GM21825 (cell line): Measurements from ENCODE around the gene OR7A10.

Experiments
- ATAC-seq: cut with Tn5 transposase; IDR thresholded peaks from one replicate; pipeline ENCODE4 v1.9.1; 2021; ENCODE audit warnings: mild to moderate bottlenecking, moderate library complexity; ENCODE audit not compliant: unreplicated experiment

Gene OR7A10

GRCh38 chr19:14848822-14849221 lies at the start of gene OR7A10:
TSS of gene OR7A10 (minus strand) at chr19:14848922. CDS start at chr19:14841877, 7,045 bp downstream.
- ATAC-seq = no peak

DNA sequence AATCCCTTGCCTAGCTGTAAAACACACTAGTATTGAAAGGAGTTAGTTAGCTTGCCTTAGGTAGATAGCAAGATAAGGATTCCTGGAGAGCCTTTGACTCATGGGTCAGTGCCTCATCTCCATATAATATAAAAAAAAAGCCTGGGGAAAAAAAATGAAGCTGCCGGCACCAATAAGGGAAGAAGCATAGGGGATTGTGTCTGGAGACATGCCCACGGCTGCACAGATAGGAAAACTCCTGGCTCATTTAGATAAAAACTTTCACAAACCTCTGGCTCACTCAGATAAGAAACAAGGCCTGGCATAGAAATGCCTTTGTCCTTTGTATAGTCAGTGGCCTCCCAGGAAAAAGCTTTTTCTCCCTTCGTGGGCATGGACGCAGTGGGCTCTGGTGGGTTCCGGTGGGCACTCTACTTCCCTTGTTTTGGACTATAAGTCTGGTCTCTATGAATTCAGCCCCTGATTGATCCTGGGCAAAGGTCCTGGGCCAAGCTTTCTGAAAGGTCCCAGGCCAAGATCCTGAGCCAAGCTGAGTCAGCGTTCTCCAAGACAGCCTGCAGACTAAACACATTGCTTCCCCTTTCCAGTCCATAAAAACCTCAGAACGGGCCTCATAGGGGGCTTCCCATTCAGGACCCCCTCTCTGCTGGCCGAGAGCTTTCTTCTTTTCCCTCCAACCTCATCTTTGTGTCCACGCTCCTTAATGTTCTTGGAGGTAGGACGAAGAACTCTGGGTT lies 42.1 kb upstream of the OR7A10 start:
- no peak for ATAC-seq

DNA sequence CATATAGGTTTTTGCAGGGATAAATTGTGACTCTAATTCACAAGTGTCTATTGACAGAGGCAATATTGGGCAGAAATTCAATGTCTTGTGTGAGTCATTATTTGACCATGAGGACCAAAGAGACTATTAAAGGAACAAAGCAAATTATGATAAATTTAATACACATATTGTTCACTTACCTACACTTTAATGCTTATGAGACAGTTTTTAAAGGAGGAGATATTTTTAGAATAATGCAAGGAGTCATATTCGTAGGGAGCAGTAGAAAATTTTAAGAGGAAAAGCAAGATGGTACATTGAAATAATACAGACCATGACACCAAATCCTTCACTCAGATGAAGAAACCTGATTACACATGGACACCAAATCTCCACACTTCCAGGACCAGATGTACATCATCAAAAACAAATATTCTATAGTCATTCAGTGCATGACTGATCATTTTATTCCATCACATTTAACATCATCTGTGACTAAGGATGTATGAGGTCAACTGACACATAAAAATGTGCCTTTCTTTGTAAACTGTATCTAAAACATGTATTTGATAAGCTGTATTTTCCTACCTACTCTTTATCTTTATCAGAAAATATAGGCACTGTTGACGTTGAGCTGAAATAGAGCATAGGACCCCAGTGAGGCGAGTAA lies 41.4 kb upstream of the OR7A10 start:
- ATAC-seq = no peak

DNA sequence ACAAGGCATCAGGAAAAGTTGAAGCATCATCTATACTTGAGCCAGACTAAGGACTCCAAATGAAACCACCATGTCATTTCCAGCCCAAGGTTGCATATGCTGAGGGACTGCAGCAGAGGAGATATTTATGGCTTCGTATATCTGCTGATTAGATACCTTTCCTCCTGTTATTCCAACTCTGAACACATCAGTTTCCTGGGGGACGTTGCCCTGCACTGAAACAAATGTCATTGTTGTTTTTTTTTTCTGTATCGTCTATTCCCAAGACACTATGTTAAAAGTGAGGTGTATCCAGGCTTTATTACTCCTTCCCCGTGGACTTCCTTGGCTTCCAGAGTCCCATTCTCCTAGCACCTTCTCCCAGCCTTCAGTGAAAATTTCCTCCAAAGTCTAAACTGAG lies 37.3 kb upstream of the OR7A10 start, which contains the start of gene OR7A17:
OR7A17 (minus strand) TSS at position 101 of the 400 bp plus-strand sequence. CDS start 4,777 bp downstream, outside the sequence.
- no peak for ATAC-seq

GRCh38 chr19:14871619-14872230 lies 23.0 kb upstream of the OR7A10 start:
- ATAC-seq = no peak

GRCh38 chr19:14868497-14868896 lies 19.8 kb upstream of the OR7A10 start:
- no peak for ATAC-seq

- no peak for ATAC-seq
Observed at GRCh38 chr19:14843578-14843977, 5.1 kb downstream of the OR7A10 start.

DNA sequence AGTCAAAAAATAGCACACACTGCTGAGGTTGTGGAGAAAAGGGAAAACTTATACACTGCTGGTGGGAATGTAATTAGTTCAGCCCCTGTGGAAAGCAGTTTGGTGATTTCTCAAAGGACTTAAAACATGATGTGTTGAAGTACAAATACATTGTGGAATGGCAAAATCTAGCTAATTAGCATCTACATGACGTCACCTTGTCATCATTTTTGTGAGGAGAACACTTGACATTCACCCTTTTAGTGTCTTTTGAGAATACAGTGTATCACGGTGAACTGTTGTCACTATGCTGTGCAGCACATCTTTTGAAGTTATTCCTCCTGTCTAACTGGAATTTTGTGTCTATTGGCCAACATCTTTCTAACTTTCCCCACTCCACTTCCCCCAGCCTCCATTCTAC lies 5.6 kb downstream of the OR7A10 start:
- ATAC-seq = no peak

DNA sequence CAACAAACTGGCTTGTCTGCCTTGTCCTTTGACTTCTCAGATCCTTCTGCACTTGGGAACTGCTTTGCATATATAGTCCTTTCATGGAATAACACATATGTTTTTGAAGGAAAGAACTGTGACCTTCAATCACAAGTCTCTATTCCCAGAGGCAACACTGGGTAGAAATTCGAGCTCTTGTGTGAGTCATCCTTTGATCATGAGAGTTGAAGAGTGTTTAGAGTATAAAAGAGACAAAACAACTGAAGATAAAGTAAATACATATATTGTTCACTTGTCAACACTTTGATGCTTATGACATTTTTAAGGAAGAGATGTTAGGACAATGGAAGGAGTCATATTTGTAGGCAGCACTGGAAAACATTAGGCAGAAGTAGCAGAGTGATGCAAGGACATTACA lies 8.5 kb downstream of the OR7A10 start:
- no peak for ATAC-seq

- no peak for ATAC-seq
Observed at GRCh38 chr19:14837391-14837790, 11.3 kb downstream of the OR7A10 start.

DNA sequence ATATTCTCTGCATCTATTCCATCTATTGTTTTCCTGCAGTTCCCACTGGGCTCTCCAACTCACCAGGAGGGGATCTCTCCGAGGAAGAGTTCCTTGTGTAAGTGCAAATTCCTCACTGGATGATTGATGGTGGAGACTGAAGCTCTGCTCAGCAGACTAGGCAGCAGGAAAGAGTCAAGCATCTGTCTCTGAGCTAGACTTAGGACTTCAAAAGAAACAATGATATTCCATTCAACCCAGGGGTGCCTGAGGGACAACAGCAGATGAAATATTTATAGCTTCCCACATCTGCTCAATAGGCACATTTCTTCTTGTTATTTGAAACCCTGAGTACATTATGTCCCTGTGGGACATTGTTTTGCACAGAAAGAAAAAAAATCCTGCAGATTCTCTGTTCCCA lies 13.7 kb downstream of the OR7A10 start, which contains the start of the genes OR7A5 and OR7C1:
OR7A5 (minus strand) TSS at position 175 of the 400 bp plus-strand sequence. CDS start 6,944 bp downstream, outside the sequence.
OR7C1 (minus strand) TSS at position 175 of the 400 bp plus-strand sequence. CDS start 35,049 bp downstream, outside the sequence.
- no peak for ATAC-seq

- no peak for ATAC-seq
Observed at GRCh38 chr19:14830702-14831101, 18.0 kb downstream of the OR7A10 start.

GRCh38 chr19:14826006-14826405 lies 22.7 kb downstream of the OR7A10 start:
- no peak for ATAC-seq

- no peak for ATAC-seq
Observed at GRCh38 chr19:14821937-14822336, 26.8 kb downstream of the OR7A10 start.

DNA sequence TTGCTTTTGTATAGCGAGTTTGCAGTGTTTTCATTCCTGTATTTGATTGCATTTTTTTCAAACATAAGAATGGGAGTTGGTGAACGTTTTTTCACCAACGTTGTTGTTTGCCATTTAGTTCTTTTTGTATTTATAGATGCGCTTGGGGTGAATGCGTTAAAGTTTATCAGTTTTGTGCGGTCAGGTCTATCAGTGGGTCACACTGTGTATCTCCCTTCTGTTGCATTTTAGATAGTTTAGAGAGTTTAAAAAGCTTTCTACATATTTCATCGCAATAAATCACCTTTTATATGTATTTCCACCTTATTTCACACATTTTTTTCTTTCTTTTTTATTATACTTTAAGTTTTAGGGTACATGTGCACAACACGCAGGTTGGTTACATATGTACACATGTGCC lies 30.1 kb downstream of the OR7A10 start:
- no peak for ATAC-seq

DNA sequence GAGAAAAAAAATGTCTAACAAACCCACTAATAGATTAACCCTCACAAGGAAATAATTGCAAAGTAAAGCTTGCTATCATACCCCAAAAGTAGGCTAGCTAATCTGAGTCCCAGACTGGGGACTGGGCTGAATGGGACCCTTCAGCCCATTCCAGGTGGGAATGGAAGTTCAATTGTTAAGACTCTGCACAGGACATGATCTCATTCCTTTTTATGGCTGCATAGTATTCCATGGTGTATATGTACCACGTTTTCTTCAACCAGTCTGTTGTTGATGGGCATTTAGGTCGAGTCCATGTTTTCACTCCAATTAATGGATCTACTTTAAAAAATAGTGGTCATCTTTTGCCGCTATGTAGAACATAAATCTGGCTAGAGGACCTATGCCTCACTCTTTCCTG lies 31.7 kb downstream of the OR7A10 start:
- ATAC-seq = no peak

- no peak for ATAC-seq
Observed at GRCh38 chr19:14814982-14815652, 33.6 kb downstream of the OR7A10 start.

GRCh38 chr19:14809272-14810057 lies 39.3 kb downstream of the OR7A10 start:
- ATAC-seq = no peak

- ATAC-seq = no peak
Observed at GRCh38 chr19:14804765-14805164, 44.0 kb downstream of the OR7A10 start.

GRCh38 chr19:14798760-14799159 lies 50.0 kb downstream of the OR7A10 start:
- ATAC-seq = no peak
